PC-3 (cell line): ENCODE data around the gene IFNA10.

Source experiments
- EZH2 ChIP-seq: fragments of 300-600 bp; sonication (generic); IDR thresholded peaks from one replicate; pipeline ENCODE4 v1.6.1; 2017; ENCODE audit warnings: antibody characterized with exemption, mild to moderate bottlenecking, low read length; ENCODE audit not compliant: unreplicated experiment
- TF ChIP-seq, protein P1 (sequence below): fragments of 300-600 bp; sonication (generic); conservative IDR thresholded peaks from 2 replicates; pipeline ENCODE4 v1.5.1; 2017; ENCODE audit warnings: antibody characterized with exemption, low read depth, mild to moderate bottlenecking, low read length

GRCh38 chr9:21174671-21175070 lies 32.3 kb downstream of the IFNA10 start:
- TF ChIP-seq, protein P1, sequence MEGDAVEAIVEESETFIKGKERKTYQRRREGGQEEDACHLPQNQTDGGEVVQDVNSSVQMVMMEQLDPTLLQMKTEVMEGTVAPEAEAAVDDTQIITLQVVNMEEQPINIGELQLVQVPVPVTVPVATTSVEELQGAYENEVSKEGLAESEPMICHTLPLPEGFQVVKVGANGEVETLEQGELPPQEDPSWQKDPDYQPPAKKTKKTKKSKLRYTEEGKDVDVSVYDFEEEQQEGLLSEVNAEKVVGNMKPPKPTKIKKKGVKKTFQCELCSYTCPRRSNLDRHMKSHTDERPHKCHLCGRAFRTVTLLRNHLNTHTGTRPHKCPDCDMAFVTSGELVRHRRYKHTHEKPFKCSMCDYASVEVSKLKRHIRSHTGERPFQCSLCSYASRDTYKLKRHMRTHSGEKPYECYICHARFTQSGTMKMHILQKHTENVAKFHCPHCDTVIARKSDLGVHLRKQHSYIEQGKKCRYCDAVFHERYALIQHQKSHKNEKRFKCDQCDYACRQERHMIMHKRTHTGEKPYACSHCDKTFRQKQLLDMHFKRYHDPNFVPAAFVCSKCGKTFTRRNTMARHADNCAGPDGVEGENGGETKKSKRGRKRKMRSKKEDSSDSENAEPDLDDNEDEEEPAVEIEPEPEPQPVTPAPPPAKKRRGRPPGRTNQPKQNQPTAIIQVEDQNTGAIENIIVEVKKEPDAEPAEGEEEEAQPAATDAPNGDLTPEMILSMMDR = no peak
- TF ChIP-seq EZH2 = no peak
